GM18907 (cell line): Measurements from ENCODE around the gene COL8A1.

Source experiments
- ATAC-seq: cut with Tn5 transposase; IDR thresholded peaks from one replicate; pipeline ENCODE4 v1.9.1; 2021; ENCODE audit warnings: mild to moderate bottlenecking, moderate library complexity; ENCODE audit not compliant: unreplicated experiment

COL8A1 gene

DNA sequence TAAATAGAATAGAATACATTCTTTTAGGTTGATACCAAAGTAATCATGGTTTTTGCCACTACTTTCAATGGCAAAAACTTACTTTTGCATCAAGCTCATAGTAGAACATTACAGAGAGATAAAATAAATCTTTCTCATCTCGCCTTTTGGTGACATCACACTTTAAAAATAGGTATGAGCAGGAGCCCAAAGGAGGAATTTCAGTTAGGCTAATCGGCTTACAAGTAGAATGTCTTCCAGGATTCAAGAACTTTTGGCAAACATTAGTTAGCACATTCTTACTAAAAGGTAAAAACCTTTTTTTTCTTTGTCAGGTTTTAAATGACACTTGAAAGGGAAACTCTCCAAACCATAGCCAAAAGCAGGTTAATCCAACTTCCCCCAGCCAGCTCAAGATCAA lies 119.6 kb downstream of the COL8A1 start:
- no peak for ATAC-seq

DNA sequence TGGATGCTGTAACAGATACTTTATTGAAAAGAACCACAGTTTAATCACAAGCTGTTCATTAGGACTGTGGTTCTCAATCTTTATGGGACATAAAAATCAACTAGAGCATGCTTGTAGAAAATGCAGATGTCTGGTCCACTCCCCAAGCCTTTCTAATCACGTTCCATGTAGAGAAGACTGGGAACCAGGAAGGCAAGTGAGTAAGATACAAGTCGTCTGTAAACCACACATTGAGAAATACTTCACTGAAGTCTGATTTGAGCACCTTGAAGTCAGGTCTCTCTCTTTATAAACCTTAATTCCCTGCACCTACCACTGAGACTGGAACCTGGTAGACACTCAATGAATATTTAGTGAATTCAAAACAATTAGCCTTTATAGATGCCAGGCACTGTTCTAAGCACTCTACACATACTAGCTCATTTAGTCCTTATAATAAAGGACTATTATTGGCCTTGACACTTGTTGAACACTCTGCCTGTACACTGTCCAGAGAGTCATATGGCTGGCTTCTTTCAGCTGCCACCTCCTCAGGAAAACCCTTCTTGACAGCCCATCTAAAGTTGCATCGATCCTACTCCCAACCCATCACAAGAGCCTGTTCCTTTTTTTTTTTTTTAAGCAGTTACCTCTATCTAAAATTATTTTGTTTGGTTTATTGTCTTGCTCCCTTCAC lies 120.2 kb downstream of the COL8A1 start:
- no peak for ATAC-seq

GRCh38 chr3:99760031-99760430 lies 121.6 kb downstream of the COL8A1 start:
- no peak for ATAC-seq

- no peak for ATAC-seq
These were observed 122.2 kb downstream of the COL8A1 start for GRCh38 chr3:99760629-99761028.

DNA sequence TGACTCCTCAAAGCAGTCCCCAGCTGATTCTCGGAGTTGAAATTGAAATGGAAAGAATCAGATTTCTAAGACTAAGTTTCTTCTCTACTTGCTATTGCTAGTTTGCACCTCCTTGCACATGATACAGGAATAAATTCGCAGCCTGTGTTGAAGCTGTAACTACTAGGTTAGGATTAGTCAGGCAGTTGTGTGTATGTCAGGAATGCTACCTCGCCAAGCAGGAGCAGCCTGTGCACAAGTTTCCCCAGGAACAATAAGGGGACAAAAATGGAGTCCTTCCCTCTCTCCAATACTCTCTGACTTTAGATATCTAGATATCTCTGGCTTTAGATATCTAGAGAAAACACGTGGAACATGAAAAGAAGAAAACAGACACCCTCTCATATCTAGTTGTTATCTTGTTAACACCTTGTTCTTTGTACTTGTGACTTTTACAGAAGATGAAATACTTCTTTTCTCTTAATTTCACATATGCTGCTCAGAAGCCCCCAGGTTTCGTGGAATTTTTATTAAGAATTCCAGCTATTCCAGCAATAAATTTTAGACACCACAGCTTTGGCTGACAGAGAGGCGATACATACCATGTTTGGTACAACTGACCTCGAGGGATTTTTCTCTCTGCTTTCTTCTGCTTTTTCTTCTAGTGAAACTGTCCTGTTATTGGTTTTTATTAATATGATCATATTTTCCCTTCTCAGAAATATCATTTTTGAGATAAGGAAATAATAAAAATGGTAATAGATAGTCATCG lies 123.2 kb downstream of the COL8A1 start:
- ATAC-seq: no peak

- ATAC-seq: no peak
These were observed 124.5 kb downstream of the COL8A1 start for GRCh38 chr3:99762901-99763300.

- ATAC-seq: no peak
These were observed 126.0 kb downstream of the COL8A1 start for GRCh38 chr3:99764377-99764776.

- ATAC-seq: no peak
These were observed 126.9 kb downstream of the COL8A1 start for GRCh38 chr3:99765042-99765942.

- ATAC-seq: no peak
These were observed 128.9 kb downstream of the COL8A1 start for GRCh38 chr3:99767291-99767690.

- no peak for ATAC-seq
These were observed 129.7 kb downstream of the COL8A1 start for GRCh38 chr3:99768126-99768525.

- no peak for ATAC-seq
These were observed 130.6 kb downstream of the COL8A1 start for GRCh38 chr3:99768808-99769501.

- no peak for ATAC-seq
These were observed 133.8 kb downstream of the COL8A1 start for GRCh38 chr3:99772171-99772570.

GRCh38 chr3:99772671-99773070 lies 134.3 kb downstream of the COL8A1 start:
- no peak for ATAC-seq

DNA sequence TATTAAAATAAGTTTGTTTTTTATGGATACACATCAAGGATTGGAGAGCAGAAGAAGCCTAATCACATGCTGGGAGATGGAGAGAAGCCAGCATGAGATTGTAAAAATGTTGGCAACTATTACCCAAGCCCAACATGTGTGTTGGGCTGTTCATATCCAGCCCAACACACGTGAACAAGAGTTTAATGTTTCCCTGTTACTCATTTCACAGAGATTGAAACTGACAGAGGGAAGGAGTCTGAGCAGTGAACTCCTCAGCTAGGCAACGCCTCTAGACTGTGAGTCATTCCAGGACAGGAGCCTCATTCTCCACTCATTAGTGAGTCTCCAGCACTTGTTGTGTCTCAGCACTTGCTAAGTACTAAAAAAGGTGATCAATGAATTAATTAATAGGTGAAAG lies 136.1 kb downstream of the COL8A1 start:
- peak; percentile 99 for ATAC-seq

GRCh38 chr3:99776516-99777209 lies 138.3 kb downstream of the COL8A1 start:
- ATAC-seq: no peak

DNA sequence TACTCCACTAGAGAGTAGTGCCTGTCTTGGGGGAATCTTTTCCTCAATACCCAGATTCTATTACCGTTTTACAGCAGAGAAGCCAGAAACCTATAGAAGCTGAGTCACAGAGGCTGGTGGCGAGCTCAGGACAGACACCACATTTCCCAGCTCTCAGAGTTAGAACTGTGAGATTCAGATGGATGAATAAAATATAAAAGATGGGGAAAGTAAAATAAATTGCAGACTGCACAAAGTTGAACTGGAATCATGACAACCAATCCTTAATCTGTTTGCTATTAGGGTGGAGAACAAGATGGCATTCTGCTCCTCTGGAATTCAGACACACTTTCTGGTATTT lies 138.8 kb downstream of the COL8A1 start:
- no peak for ATAC-seq

- no peak for ATAC-seq
These were observed 139.3 kb downstream of the COL8A1 start for GRCh38 chr3:99777708-99778107.

GRCh38 chr3:99780749-99781148 lies 142.4 kb downstream of the COL8A1 start:
- ATAC-seq: no peak

GRCh38 chr3:99781761-99782160 lies 143.4 kb downstream of the COL8A1 start:
- no peak for ATAC-seq

- ATAC-seq: no peak
These were observed 144.7 kb downstream of the COL8A1 start for GRCh38 chr3:99783011-99783573.
